PC-3 (cell line): ENCODE data around the gene HIVEP3. TPM values are rescaled to one million over a fixed set of nuclear protein-coding genes. Genes with fewer than 3 reads are reported as not detected.

Experiments
- ATAC-seq: fragments of 200-7000 bp; cut with Tn5 transposase; 2 replicates; pipeline ENCODE4 v1.9.1; 2020; ENCODE audit warnings: mild to moderate bottlenecking, moderate library complexity
- BruUV-seq: library from RNA; stranded (reverse); fragments of 400-500 nt; replicated peaks from 2 replicates; lab custom pipeline; 2021; lab: Mats Ljungman, UMichigan
- CTCF ChIA-PET: fragments of 300-600 bp; sonication (Branson Sonifier 250); formaldehyde crosslinking; loops from one replicate; lab custom pipeline; 2022; ENCODE audit warnings: antibody characterized with exemption; lab: Charles Lee
- POLR2A ChIA-PET: fragments of 300-600 bp; sonication (Branson Sonifier 250); formaldehyde crosslinking; loops from one replicate; lab custom pipeline; 2022; ENCODE audit warnings: antibody characterized with exemption; ENCODE audit not compliant: unreplicated experiment; lab: Charles Lee
- DNase-seq: peaks from one replicate; pipeline ENCODE4 v3.0.0-alpha.2; 2015
- H2AFZ ChIP-seq: fragments of 300-600 bp; sonication (generic); 2 replicates; pipeline ENCODE4 v1.6.0; 2016; ENCODE audit warnings: antibody characterized with exemption, low read length
- H3F3A ChIP-seq: fragments of 300-600 bp; sonication (generic); one replicate; pipeline ENCODE4 v1.6.0; 2017; ENCODE audit warnings: antibody characterized with exemption, low read length, control low read depth, mild to moderate bottlenecking; ENCODE audit not compliant: unreplicated experiment
- H3K27ac ChIP-seq: fragments of 300-600 bp; sonication (generic); 2 replicates; pipeline ENCODE4 v1.5.1; 2016; ENCODE audit warnings: mild to moderate bottlenecking, low read length
- H3K27me3 ChIP-seq: fragments of 300-600 bp; sonication (generic); 2 replicates; pipeline ENCODE4 v1.6.1; 2016; ENCODE audit warnings: low read length, mixed read lengths
- H3K36me3 ChIP-seq: fragments of 300-600 bp; sonication (generic); 2 replicates; pipeline ENCODE4 v1.6.1; 2016; ENCODE audit warnings: low read depth, mixed run types, low read length, mixed read lengths
- H3K4me1 ChIP-seq: fragments of 300-600 bp; sonication (generic); 2 replicates; pipeline ENCODE4 v1.5.1; 2016; ENCODE audit warnings: low read length; ENCODE audit not compliant: insufficient read depth
- H3K4me2 ChIP-seq: fragments of 300-600 bp; sonication (generic); 2 replicates; pipeline ENCODE4 v1.6.0; 2016; ENCODE audit warnings: low read length
- H3K4me3 ChIP-seq: fragments of 300-600 bp; sonication (generic); 2 replicates; pipeline ENCODE4 v1.5.1; 2016; ENCODE audit warnings: mild to moderate bottlenecking, low read length, mixed read lengths
- H3K79me2 ChIP-seq: fragments of 300-600 bp; sonication (generic); 2 replicates; pipeline ENCODE4 v1.6.1; 2017; ENCODE audit warnings: low read length, mixed read lengths
- H3K9ac ChIP-seq: fragments of 300-600 bp; sonication (generic); 2 replicates; pipeline ENCODE4 v1.6.0; 2016; ENCODE audit warnings: mild to moderate bottlenecking, low read length
- H3K9me2 ChIP-seq: fragments of 300-600 bp; sonication (generic); replicated peaks from 2 replicates; pipeline ENCODE4 v1.6.1; 2016; ENCODE audit warnings: mixed run types, low read length, mixed read lengths
- H3K9me3 ChIP-seq: fragments of 300-600 bp; sonication (generic); 2 replicates; pipeline ENCODE4 v1.6.1; 2016; ENCODE audit warnings: low read length, mixed read lengths
- H4K20me1 ChIP-seq: fragments of 300-600 bp; sonication (generic); 2 replicates; pipeline ENCODE4 v1.6.1; 2016; ENCODE audit warnings: low read length, mixed read lengths
- EZH2 ChIP-seq: fragments of 300-600 bp; sonication (generic); IDR thresholded peaks from one replicate; pipeline ENCODE4 v1.6.1; 2017; ENCODE audit warnings: antibody characterized with exemption, mild to moderate bottlenecking, low read length; ENCODE audit not compliant: unreplicated experiment
- EZH2phosphoT487 ChIP-seq: fragments of 300-600 bp; sonication (generic); IDR thresholded peaks from 2 replicates; pipeline ENCODE4 v1.6.1; 2018; ENCODE audit warnings: mild to moderate bottlenecking, antibody characterized with exemption, low read length, borderline replicate concordance
- intact Hi-C: fragments of 100-400 bp; cut with micrococcal nuclease; formaldehyde crosslinking; loops from 2 replicates; pipeline ENCODE4 v1.9.0; 2023
- total RNA-seq: library from RNA; depleted of rRNA; stranded (reverse); fragments of >200 nt; gene quantifications from 2 replicates; pipeline ENCODE4 v1.2.3, GENCODE V29; 2014
- TF ChIP-seq, protein P1 (sequence below): fragments of 300-600 bp; sonication (generic); conservative IDR thresholded peaks from 2 replicates; pipeline ENCODE4 v1.5.1; 2017; ENCODE audit warnings: antibody characterized with exemption, low read depth, mild to moderate bottlenecking, low read length

The HIVEP3 gene
- total RNA-seq, 1 experiment from 2014 or later, result 9.8 TPM

DNA sequence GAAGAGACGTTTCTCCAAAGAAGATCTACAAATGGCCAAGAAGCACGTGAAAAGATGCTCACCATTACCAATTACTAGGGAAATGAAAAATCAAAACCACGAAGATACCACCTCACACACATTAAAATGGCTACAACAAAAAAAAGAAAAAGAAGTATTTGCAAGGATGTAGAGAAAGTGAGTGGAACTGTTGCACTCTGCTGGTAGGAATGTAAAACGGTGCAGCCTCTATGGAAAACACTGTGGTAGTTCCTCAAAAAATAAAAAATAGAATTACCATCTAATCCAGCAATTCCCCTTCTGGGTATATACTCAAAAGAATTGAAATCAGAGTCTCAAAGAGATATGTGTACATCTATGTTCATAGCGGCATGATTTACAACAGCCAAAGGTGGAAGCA lies 318.8 kb downstream of the HIVEP3 start:
- ChIA-PET POLR2A (no interaction called here), CTCF (no interaction called here)
- Histone ChIP-seq H3K79me2 (no peaks in the 10 kb centered on the region), H3K36me3 (no peaks in the 10 kb centered on the region), H3F3A (no peaks in the 10 kb centered on the region), H3K4me2 (no peak overlapping the region), H3K4me3 (no peak overlapping the region), H2AFZ (no peak overlapping the region), H3K9me2 (no peaks in the 10 kb centered on the region), H3K27ac (no peak overlapping the region), H4K20me1 (no peaks in the 10 kb centered on the region), H3K9ac (no peak overlapping the region), H3K27me3 (no peaks in the 10 kb centered on the region), H3K4me1 (no peaks in the 10 kb centered on the region), H3K9me3 (no peaks in the 10 kb centered on the region)
- TF ChIP-seq, protein P1, sequence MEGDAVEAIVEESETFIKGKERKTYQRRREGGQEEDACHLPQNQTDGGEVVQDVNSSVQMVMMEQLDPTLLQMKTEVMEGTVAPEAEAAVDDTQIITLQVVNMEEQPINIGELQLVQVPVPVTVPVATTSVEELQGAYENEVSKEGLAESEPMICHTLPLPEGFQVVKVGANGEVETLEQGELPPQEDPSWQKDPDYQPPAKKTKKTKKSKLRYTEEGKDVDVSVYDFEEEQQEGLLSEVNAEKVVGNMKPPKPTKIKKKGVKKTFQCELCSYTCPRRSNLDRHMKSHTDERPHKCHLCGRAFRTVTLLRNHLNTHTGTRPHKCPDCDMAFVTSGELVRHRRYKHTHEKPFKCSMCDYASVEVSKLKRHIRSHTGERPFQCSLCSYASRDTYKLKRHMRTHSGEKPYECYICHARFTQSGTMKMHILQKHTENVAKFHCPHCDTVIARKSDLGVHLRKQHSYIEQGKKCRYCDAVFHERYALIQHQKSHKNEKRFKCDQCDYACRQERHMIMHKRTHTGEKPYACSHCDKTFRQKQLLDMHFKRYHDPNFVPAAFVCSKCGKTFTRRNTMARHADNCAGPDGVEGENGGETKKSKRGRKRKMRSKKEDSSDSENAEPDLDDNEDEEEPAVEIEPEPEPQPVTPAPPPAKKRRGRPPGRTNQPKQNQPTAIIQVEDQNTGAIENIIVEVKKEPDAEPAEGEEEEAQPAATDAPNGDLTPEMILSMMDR, result peak; percentile 76
- no peak for TF ChIP-seq EZH2phosphoT487
- peak; percentile 51 for ATAC-seq
- no TSS peak for BruUV-seq
- peak; percentile 46 for DNase-seq
- intact Hi-C loops, result loop anchor here (1.0 kb wide), 1 partner anchor 26 kb away; no protein-coding TSS in a partner anchor

DNA sequence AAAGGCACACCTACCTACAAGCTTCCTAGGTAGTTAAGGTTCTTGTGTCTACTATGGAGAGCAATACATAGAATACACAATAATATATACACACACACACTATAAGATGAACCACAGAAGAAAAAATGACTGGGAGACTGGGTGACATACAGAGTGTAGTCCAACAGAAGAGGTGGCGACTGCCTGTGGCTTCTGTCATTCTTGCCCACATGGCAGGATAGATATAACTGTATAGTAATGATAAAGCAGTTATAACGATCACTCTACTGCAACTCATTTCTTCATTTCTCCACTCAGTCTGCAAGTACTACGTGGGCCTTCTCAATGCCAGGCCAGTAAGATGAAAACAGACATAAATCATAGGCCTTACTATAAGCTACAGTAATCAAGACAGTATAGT lies 320.4 kb downstream of the HIVEP3 start:
- Histone ChIP-seq H3K9me3 (no peaks in the 10 kb centered on the region), H3F3A (no peaks in the 10 kb centered on the region), H3K79me2 (no peaks in the 10 kb centered on the region), H3K4me1 (no peaks in the 10 kb centered on the region), H3K27me3 (no peaks in the 10 kb centered on the region), H3K27ac (no peak overlapping the region), H4K20me1 (no peaks in the 10 kb centered on the region), H3K4me3 (no peak overlapping the region), H3K9ac (no peak overlapping the region), H2AFZ (no peak overlapping the region), H3K4me2 (no peak overlapping the region), H3K36me3 (no peaks in the 10 kb centered on the region), H3K9me2 (no peaks in the 10 kb centered on the region)
- intact Hi-C loops, result no loop called here
- TF ChIP-seq EZH2 (no peak), EZH2phosphoT487 (no peak)
- TF ChIP-seq, protein P1, result no peak
- CTCF ChIA-PET, result no interaction called here
- POLR2A ChIA-PET, result no interaction called here
- no peak for ATAC-seq
- DNase-seq, result no peak
- no TSS peak for BruUV-seq

- no peaks in the 10 kb centered on the region for H3F3A ChIP-seq
- no peaks in the 10 kb centered on the region for H3K4me1 ChIP-seq
- no peak overlapping the region for H3K9ac ChIP-seq
- no peaks in the 10 kb centered on the region for H4K20me1 ChIP-seq
- ChIA-PET POLR2A (no interaction called here), CTCF (no interaction called here)
- H3K4me3 ChIP-seq, result no peak overlapping the region
- H3K27me3 ChIP-seq, result no peaks in the 10 kb centered on the region
- H3K4me2 ChIP-seq, result no peak overlapping the region
- ATAC-seq, result no peak
- TF ChIP-seq EZH2phosphoT487 (no peak), EZH2 (no peak)
- TF ChIP-seq, protein P1, result no peak
- no peak overlapping the region for H2AFZ ChIP-seq
- no peak for DNase-seq
- BruUV-seq, result no TSS peak
- no peaks in the 10 kb centered on the region for H3K79me2 ChIP-seq
- no peak overlapping the region for H3K27ac ChIP-seq
- no peaks in the 10 kb centered on the region for H3K36me3 ChIP-seq
- H3K9me3 ChIP-seq, result no peaks in the 10 kb centered on the region
- intact Hi-C loops, result no loop called here
- H3K9me2 ChIP-seq, result no peaks in the 10 kb centered on the region
Observed at GRCh38 chr1:41592451-41593125, 326.1 kb downstream of the HIVEP3 start.
